GM12878 (cell line): ENCODE measurements around the gene TBC1D19.

Experiments
- CEBPB ChIP-seq, 2 experiments: fragments of 150-350 bp in 1 of 2; IDR thresholded peaks; 2 replicates each; pipeline ENCODE4 v1.6.1; 2012 to 2014; ENCODE audit warnings: low read depth in 2 of 2, low read length in 2 of 2, borderline replicate concordance in 1 of 2, inconsistent platforms in 1 of 2
- CHD1 ChIP-seq: IDR thresholded peaks from 2 replicates; pipeline ENCODE4 v1.6.1; 2012; ENCODE audit warnings: low read depth, low read length, improper control_type of control experiment
- CTCF ChIP-seq, 3 experiments: IDR thresholded peaks in 2 of 3; conservative IDR thresholded peaks in 1 of 3; 2 replicates each; pipeline ENCODE4 v1.5.1; 2011; ENCODE audit warnings: low read depth in 3 of 3, low read length in 3 of 3, mild to moderate bottlenecking in 3 of 3, control low read depth in 2 of 3, moderate library complexity in 2 of 3, inconsistent platforms in 1 of 3, mixed read lengths in 1 of 3; ENCODE audit not compliant: control insufficient read depth in 2 of 3, insufficient read depth in 1 of 3; ENCODE audit errors: extremely low read depth in 1 of 3
- EZH2 ChIP-seq: IDR thresholded peaks from 2 replicates; pipeline ENCODE4 v1.6.1; 2012; ENCODE audit warnings: low read depth, mild to moderate bottlenecking, control low read depth, inconsistent platforms, low read length, borderline replicate concordance; ENCODE audit not compliant: control insufficient read depth
- POLR2A ChIP-seq: IDR thresholded peaks from 2 replicates; pipeline ENCODE4 v1.6.1; 2011; ENCODE audit warnings: low read depth, mild to moderate bottlenecking, low read length
- SP1 ChIP-seq: IDR thresholded peaks from one replicate; pipeline ENCODE4 v1.6.1; 2011; ENCODE audit warnings: low read depth, low read length
- SUPT20H ChIP-seq: IDR thresholded peaks from 2 replicates; pipeline ENCODE4 v1.6.1; 2011; ENCODE audit warnings: low read depth, mild to moderate bottlenecking, low read length, moderate library complexity, borderline replicate concordance; ENCODE audit not compliant: control insufficient read depth
- TCF7 ChIP-seq: IDR thresholded peaks from 2 replicates; pipeline ENCODE4 v1.6.1; 2014; ENCODE audit warnings: antibody characterized with exemption, borderline replicate concordance

GRCh38 chr4:26793735-26794134 lies 209.9 kb downstream of the TBC1D19 start:
- TF ChIP-seq SP1 (no peak), CTCF (IDR thresholded peaks at IDR 0.05 in 2 of 3, conservative IDR thresholded peaks at IDR 0.05 in 1 of 3; ENCODE audit: control insufficient read depth in 2 of 3, extremely low read depth in 1 of 3, insufficient read depth in 1 of 3, low read depth in 3 of 3, low read length in 3 of 3) (no peak), POLR2A (no peak), CHD1 (no peak), TCF7 (no peak), SUPT20H (no peak), CEBPB (IDR thresholded peaks at IDR 0.05; ENCODE audit: borderline replicate concordance in 1 of 2, low read depth in 2 of 2, low read length in 2 of 2) (no peak), EZH2 (no peak)
